ENCODE measurements around the gene SLC35F3.
"Not testable (repeated sequence)": the region's sequence is repeated elsewhere in the genome, so short reads cannot be mapped to it uniquely, and the experiment has no call there.

SLC35F3 gene

DNA sequence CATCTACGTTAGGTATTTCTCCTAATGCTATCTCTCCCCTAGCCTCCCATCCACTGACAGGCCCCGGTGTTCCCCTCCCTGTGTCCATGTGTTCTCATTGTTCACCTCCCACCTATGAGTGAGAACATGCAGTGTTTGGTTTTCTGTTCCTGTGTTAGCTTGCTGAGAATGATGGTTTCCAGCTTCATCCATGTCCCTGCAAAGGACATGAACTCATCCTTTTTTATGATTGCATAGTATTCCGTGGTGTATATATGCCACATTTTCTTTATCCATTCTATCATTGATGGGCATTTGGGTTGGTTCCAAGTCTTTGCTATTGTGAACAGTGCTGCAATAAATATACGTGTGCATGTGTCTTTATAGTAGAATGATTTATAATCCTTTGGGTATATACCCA is 247.9 kb downstream of the SLC35F3 start:
- not testable (repeated sequence) for DNase-seq

DNA sequence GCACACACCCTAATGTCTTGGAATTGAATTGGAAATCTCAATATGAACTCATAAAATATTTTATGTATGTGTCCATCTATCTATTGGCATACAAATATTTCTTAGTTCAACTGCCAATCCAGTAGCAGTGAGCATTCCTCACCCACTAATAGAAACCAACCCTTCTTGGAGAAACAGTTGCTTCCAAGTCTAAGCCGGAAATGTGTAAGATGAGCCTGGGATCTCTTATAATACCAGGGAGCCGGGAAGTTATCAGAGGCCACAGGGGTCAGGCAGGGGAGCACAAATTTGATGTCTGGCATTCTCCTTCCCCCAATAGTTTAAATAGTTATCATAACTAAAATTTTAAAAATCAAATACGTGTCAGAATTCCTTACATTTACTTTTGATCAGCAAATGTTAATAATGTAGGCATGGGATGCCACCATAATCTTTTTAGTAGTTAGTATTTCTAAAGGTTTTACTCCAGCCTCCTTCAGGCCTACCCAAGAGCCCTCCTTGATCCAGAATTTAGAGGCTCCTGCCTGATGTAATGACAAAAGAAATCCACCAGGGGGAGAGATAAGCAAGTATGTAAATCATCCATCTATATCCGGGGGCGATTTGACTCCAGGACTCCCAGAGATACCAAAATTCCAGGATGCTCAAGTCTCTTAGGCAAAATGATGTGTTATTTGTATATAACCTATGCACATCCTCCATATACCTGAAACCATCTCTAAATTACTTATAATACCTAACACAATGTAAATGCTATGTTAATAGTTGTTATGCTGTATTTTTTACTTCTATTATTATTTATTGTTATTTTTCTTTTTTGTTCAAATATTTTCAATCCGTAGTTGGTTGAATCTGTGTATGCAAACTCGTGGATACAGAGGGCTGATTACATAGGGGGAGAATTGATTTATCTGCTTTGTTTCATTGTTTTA is 250.1 kb downstream of the SLC35F3 start:
- DNase-seq: peak; percentile 48

DNA sequence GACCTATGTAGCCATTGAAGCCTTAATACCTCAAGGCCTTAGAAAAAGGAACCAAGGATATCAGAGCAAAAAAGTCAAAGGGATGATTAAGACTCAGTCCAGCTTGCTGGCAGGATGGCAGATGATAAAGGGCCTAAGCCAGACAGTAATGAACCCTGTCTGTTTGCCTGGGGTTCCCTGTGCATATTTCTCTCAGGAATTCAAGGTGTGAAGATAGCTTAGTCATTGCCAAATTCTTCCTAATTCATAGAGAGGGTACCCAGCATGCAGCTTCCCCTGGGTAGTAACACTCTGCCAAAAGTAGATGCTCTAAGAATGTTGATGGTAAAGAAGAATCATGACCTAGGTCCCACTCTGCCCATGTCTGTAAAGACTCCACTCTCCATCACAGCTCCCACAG is 258.2 kb downstream of the SLC35F3 start:
- no peak for DNase-seq

DNA sequence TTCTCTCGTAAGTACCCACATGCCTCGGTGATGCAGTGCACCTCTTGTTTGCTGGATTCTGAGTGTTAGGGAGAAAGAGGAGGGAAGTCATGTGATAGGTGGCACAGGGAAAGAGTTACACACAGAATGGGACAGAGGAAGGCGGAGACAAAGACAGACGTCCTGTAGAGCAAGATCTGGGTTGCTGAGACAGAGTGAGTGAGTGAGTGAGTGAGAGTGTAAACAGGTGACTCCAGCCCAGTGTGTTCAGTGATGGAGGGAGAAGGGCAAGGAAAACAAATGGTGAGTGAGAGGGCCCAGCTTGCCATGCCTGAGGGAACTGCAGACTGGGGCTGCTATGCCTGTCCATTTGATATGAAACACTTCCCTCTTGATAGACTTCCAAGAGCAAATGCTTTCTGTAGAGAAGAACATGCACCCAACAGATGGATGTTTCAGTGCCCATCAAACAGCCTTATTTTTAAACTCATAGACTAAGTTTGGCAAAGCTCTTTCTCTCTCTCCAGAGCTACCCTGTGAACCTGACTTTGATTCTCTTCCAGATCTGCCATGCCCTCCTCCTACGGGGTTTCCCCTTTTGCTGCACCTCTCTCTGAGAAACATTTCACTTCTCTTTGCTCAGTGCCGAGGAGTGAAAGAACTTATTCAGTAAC is 258.9 kb downstream of the SLC35F3 start:
- no peak for DNase-seq

DNA sequence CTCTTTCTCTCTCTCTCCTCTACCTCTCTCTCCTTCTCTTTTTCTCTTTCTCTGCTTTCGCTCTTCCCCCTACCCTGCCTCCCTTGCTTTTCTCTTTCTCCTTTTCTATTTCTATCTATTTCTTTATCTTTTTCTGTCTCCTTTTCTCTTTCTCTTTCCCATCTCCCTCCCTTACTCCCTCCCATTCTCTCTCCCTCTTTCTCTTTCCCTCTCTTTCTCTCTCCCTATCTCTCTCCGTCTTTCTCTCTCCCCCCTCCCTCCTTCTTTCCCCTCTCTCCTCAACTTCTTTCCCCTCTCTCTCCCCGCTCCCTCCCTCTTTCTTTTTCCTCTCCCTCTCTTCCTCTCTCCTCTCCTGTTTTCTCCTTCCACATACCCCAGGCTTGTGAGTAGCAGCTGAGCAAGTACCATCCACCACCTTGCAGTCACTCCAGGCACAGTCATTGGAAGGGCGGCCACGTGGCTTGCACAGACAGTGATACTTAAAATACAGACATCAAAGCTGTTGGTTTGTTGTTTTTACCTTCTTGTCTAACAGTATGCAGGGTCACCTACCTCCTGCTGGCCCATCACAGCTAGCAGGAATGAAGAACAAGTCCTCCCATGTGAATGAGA is 259.7 kb downstream of the SLC35F3 start:
- no peak for DNase-seq

DNA sequence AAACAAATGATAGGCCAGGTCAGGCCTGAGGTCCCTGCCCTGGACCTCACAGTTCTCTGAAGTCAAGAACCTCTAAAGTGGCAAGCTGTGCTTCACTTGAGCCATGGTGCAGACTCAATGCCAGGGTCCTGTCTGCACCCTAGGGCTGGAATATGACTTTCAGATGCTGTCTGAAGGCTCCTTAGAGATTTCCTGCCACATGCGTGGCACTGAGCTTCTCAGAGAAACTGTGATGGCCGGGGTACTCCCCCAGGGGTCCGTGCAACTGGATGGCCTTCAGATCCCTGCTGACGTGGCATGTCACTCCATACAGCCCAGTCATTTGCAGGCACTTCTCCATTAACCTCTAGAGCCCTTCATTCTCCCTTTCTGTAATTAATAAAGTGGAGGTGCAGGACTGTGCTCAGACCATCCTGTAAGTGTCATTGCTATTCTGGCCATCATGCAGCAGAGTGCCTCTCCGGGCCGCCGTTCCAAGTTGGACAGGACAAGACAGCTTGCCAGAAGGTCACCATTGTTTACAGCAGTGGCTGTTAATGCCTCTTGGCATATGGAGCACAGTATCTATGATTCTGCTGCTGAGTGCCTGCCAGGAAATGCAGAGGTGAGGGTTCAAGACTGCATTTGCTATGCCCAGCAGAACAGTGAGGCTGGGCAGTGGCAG is 263.7 kb downstream of the SLC35F3 start:
- no peak for DNase-seq

DNA sequence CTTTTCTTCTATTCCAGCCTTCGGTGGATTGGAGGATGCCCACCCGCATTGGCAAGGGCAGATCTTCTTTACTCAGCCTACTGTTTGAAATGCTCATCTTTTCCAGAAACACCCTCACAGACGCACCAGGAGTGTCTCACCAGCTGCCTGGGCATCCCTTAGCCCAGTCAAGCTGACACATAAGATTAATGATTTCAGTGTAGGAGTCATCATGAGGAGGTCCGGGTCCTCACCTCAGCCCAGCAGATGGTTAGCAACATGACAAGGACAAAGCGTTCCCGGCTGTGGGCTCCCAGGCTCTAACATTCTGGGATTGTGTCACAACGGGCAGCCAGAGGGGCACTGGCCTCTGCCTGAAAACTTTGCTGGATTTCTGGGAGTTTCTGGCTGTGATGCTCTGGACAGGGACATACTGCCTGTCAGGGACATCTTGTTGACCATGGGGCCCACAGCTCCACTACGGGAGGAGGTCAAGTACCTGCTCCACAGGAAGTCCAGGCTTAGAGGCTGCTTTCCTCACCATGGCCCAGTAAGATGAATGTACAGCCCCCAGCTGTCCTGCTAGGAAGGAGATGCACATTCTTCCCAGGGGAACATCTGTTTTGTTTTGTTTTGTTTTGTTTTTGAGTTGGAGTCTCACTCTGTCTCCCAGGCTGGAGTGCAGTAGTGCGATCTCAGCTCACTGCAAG is 264.8 kb downstream of the SLC35F3 start:
- DNase-seq: no peak

DNA sequence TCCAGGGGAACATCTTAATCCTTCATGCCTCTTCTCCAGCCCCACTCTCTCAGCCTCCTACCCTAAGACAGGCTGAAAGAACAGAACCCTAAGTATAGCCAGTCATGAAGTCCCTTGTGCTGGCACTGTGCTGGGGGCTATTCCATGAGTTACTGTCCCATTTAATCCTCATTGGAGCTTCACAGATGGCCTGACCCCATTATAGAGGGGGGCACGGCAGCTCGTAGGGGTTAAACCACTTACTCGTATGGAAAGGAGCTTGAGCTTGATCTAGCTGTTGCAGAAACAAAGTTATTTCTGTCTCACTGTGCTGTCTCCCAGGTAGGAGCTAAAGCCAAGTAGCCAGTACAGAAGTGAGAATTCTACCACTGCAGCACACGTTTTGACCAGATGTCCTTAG is 265.6 kb downstream of the SLC35F3 start:
- DNase-seq: no peak

DNA sequence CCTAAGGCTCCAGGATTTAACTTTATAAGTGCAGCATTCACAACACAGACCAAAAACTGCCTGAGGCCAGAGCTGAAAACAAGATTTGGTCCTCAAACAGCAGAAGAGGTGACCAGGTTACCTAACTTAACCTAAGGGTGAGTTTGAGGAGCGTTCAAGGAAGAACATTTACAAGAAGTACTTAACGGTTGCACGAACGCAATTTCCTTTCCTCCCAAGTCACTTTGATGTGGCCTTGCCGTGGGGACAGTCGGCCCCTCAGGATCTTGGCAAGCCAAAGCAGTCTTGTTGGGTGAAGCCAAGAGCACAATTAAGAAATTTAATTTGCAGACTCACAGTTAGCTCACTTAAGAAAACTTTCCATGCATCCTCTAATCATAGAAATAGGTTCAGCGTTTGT is 266.1 kb downstream of the SLC35F3 start:
- no peak for DNase-seq

DNA sequence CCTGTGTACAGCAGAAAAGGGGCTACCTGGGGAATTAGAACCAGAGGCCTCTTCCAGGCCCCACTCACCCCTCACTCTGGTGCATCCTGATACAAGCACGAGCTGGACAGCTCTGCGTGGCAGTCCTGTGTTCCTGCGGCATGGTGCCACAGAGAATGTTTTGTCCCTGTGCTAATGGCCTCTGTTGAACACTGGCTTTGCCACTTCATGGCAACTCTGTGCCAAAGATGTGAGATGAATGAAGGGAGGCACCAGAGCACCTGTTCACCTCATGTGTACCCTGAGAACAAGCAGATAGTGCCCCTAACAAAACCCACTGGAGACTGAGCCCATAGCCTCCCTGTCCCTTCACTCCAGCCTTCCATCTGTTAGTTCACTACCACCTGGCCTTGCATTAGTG is 269.5 kb downstream of the SLC35F3 start:
- no peak for DNase-seq

DNA sequence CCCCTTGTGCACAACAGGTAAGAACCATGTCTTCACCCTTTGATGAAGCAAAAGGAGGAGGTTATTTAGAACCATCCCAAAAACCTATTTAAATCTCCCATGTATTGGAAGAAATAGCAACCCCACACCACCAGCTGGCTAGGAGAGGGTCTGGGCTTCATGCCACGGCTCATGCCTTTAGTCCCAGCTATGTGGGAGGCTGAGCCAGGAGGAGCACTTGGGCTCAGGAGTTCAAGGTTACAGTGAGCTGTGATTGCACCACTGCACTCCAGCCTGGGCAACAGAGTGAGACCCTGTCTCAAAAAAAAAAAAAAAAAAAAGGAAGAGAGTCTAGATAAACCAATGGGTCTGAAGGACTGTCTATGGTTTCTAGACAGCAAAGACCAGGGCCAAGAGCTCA is 270.9 kb downstream of the SLC35F3 start:
- no peak for DNase-seq

DNA sequence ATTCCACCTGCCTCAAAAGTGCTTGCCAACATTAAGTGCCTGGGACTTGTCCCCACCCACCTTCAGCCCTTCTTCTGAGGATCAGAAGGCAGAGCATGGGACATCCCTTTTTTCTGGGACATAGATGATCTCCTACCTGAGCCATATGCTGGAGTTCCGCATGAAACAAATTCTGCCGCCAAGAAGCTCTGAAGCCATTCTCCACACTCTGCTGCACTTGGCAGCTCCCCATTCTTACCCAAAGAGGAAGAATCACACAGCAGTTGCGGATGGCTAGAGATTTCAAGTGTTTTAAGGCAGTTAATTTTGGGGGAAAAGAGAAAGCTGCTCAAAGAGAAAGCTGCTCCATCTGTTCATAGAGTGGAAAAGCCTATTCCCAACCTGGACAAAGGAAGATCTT is 271.5 kb downstream of the SLC35F3 start:
- DNase-seq: no peak

DNA sequence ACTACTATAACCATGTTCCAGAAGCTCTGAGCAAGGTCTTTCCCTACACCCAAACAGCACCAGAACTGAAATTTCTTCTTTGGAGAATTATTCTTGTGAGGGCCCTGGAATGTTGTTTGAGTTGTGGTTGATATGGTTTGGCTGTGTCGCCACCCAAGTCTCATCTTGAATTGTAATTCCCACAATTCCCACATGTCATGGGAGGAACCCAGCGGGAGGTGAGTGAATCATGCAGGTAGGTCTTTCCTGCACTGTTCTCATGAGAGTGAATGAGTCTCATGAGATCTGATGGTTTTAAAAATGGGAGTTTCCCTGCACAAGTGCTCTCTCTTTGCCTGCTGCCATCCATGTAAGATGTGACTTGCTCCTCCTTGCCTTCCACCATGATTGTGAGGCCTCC is 272.4 kb downstream of the SLC35F3 start:
- DNase-seq: not testable (repeated sequence)

DNA sequence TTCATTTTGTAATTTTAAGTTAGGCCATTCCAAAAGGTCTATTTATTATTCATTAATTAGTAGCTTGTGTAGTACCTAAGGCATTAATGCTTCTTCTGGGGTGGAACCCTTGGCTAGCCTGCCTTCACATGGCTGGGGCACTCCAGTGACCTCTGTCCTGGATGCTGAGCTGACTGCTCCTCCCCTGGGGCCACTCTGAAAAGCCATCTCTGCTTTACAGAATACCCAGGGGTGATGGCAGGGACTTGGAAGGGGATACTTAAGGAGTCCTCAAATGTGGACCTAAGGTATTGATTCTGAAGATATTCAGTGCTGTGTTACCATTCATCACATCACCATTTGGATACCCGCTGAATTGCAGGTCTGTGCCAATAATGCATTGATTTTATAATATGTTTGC is 281.0 kb downstream of the SLC35F3 start:
- no peak for DNase-seq

DNA sequence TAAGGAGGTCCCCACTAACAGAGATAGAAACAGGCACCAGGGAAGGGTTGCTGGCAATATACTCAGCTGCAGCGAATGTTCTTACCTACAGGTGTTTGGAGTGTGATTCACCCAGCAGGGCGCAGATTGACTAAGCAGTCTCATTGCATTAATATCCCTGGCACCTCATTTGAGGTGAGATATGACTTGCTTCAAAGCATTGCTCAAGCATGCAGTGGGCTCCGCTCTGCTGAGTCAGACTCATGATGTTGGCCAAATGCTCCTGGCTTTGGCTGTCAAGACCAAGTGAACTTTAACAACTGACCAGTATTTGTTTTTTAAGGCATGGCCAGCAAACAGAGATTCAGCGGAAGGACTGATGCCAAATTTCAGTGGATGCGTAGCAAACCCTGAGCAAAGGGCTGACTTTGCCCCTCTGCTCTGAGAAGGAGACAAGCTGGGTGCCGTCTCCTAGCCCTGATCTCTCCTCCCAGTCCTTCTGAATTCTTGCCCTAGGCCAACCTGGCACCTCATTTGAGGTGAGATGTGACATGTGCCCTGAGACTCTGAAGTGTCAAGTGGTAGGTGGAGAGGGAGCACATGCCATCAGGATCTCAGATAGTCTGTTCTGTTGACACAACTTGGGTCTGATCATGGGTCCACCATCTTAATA is 281.7 kb downstream of the SLC35F3 start:
- no peak for DNase-seq

DNA sequence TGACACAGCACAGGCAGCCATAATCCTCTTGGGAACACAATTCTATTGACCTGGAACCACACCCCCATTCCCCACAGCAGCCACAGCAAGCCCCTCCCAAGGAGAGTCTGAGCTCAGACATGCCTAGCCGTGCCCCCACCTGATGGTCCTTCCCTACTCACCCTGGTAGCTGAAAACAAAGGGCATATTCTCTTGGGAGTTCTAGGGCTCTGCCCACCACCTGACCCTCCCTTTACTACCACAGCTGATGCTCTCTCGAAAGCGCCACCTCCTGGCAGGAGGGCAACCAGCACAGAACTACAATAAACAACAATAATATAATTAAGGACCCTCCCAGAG is 283.9 kb downstream of the SLC35F3 start:
- DNase-seq: no peak

DNA sequence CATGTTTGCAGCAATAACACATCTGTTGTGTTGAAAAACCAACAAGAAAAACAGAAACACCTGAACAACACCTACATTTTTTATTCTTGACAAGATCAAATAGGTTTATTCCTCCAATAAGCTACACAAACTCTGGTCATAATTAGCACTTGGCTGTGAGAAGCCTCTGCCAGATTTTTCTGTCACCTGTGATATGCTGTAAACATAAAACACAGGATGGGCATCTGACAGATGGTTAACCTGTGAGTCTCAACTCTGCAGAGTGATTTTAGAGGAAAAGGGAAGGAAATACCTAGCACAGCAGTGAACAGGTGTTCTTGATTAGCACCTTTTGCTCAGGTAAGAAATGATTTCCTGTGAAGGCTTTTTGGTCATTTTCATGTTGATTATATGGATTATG is 293.4 kb downstream of the SLC35F3 start:
- no peak for DNase-seq

DNA sequence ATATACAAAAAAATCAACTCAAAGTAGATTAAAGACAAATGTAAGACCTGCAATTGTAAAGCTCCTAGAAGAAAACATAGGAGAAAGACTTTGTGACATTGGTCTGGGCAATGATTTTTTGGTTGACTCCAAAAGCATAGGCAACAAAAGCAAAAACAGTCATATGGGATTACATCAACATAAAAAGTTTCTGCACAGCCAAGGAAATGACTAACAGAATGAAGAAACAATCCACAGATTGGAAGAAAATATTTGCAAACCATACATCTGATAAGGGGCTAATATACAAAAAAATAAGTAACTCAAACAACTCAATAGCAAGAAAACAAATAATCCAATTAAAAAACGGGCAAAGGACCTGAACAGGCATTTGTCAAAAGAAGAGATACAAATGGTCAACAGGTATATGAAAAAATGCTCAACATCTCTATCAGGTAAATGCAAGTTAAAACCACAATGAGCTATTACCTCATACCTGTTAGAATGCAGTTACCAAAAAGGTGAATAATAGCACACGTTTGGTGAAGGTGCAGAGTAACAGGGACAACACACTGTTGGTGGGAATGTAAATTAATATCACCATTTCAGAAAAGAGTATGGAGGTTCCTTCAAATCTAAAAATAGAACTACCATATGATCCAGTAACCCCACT is 295.1 kb downstream of the SLC35F3 start:
- no peak for DNase-seq

DNA sequence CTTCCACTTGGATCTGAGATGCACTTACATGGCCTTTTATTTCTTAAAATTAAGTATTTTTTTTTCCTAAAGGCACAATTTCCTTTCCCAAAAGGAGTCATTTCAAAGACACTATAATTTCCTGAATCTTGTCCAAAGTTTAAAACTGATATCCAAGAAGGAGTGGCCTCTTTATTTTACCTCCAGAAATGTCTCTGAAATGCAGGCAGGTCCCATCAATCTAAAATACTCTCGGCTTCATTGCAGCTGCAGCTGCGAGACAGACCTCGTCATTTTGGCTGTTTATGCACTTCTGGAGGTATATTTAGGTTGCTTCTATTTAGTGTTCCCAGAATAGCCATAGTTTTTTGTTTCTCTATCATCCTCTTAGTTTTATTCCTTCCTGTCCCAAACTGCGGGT is 296.1 kb downstream of the SLC35F3 start:
- DNase-seq: no peak

DNA sequence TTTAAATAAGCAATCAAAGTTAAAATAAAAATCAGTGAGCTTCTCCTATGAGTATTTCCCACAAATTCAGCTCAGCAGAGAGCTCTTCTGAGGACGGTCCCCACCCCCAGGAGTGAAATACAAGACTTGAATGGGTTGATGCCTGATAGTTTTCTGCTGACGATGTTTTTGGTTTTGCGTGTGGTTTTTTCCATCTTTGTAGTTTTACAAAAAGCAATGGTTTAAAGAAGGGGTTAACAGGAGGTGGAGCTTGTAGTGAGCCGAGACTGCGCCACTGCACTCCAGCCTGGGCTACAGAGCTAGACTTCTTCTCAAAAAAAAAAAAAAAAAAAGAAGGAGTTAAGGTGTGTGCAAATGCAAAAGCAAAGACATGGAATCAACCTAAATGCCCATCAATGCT is 297.1 kb downstream of the SLC35F3 start:
- no peak for DNase-seq

DNA sequence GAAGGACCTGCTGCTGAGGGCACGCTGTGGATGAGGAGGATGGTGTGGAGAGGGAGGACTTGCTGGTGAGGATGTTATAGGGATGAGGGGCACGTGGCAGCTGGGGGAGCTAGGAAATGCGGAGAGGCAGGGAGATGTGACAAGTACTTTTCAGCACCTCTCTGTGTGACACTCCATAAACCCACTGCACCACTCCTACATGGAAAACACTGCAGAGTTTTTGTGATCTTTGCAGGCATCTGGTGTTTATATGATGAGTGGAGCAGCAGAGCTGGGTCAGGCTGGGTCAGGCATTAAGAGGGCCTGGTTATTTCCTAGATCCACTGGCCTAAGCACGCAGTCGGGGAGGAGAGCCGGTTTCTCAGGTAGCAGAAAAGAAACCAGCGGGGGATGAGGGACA is 301.5 kb downstream of the SLC35F3 start:
- DNase-seq: no peak

All from MV-4-11 (cell line).